GM23248 (cell line): ENCODE measurements around the gene OR4D5. TPM values are rescaled to one million over a fixed set of nuclear protein-coding genes. Genes with fewer than 3 reads are reported as not detected.

Experiments used
- DNase-seq: peaks from one replicate; pipeline ENCODE4 v3.0.0-alpha.2; 2015
- H2AFZ ChIP-seq: fragments of 200-600 bp; sonication (generic); 2 replicates; pipeline ENCODE4 v1.6.1; 2016; ENCODE audit warnings: antibody characterized with exemption
- H3F3A ChIP-seq: fragments of 200-600 bp; sonication (generic); 2 replicates; pipeline ENCODE4 v1.6.1; 2016; ENCODE audit warnings: mild to moderate bottlenecking, antibody characterized with exemption, mixed run types; ENCODE audit not compliant: insufficient read depth
- H3K27ac ChIP-seq: fragments of 200-600 bp; sonication (generic); 2 replicates; pipeline ENCODE4 v1.5.1; 2016; ENCODE audit warnings: mild to moderate bottlenecking
- H3K27me3 ChIP-seq: fragments of 200-600 bp; sonication (generic); replicated peaks from 2 replicates; pipeline ENCODE4 v1.6.1; 2016; ENCODE audit warnings: mild to moderate bottlenecking; ENCODE audit not compliant: insufficient read depth
- H3K36me3 ChIP-seq: fragments of 200-600 bp; sonication (generic); 2 replicates; pipeline ENCODE4 v1.6.1; 2016; ENCODE audit warnings: low read depth, mild to moderate bottlenecking
- H3K4me1 ChIP-seq: fragments of 200-600 bp; sonication (generic); 2 replicates; pipeline ENCODE4 v1.6.1; 2016; ENCODE audit warnings: mild to moderate bottlenecking; ENCODE audit not compliant: insufficient read depth
- H3K4me2 ChIP-seq: fragments of 200-600 bp; sonication (generic); one replicate; pipeline ENCODE4 v1.6.1; 2016; ENCODE audit warnings: mild to moderate bottlenecking; ENCODE audit not compliant: unreplicated experiment
- H3K4me3 ChIP-seq: fragments of 200-600 bp; sonication (generic); 2 replicates; pipeline ENCODE4 v1.5.1; 2016; ENCODE audit warnings: mild to moderate bottlenecking
- H3K79me2 ChIP-seq: fragments of 200-600 bp; sonication (generic); 2 replicates; pipeline ENCODE4 v1.6.1; 2016; ENCODE audit warnings: mild to moderate bottlenecking; ENCODE audit not compliant: insufficient read depth
- H3K9ac ChIP-seq: fragments of 200-600 bp; sonication (generic); 2 replicates; pipeline ENCODE4 v1.6.1; 2016; ENCODE audit warnings: mild to moderate bottlenecking
- H3K9me2 ChIP-seq: fragments of 200-600 bp; sonication (generic); 2 replicates; pipeline ENCODE4 v1.6.1; 2016; ENCODE audit warnings: mixed run types, mild to moderate bottlenecking, moderate library complexity; ENCODE audit not compliant: insufficient read depth
- H3K9me3 ChIP-seq: fragments of 200-600 bp; sonication (generic); one replicate; pipeline ENCODE4 v1.6.1; 2017; ENCODE audit warnings: low read depth
- H4K20me1 ChIP-seq: fragments of 200-600 bp; sonication (generic); 2 replicates; pipeline ENCODE4 v1.6.0; 2016; ENCODE audit not compliant: insufficient read depth
- EZH2 ChIP-seq: fragments of 200-600 bp; sonication (generic); IDR thresholded peaks from 2 replicates; pipeline ENCODE4 v1.6.1; 2018; ENCODE audit warnings: antibody characterized with exemption, mild to moderate bottlenecking; ENCODE audit not compliant: insufficient read depth, poor library complexity, severe bottlenecking
- EZH2phosphoT487 ChIP-seq: fragments of 200-600 bp; sonication (generic); IDR thresholded peaks from 2 replicates; pipeline ENCODE4 v1.6.1; 2018; ENCODE audit warnings: antibody characterized with exemption, moderate library complexity, mild to moderate bottlenecking, low read depth; ENCODE audit not compliant: insufficient read depth
- WGBS, 2 experiments: methylation state at CpG; one replicate each; pipeline ENCODE4 v1.1.6; 2015 to 2017; ENCODE audit warnings: low lambda C conversion rate in 2 of 2, low coverage in 1 of 2; ENCODE audit errors: missing lambda C conversion rate in 2 of 2; 5-methylcytosine and 5-hydroxymethylcytosine counted together
- in situ Hi-C: fragments of 300-500 bp; cut with MboI; formaldehyde crosslinking; loops from 2 replicates; pipeline ENCODE4 v1.15.0; 2020
- polyA plus RNA-seq: library from polyadenylated mRNA; unstranded; fragments of >200 nt; fragmentation: Nextera tagmentation; extraction: Ambion mirVana; gene quantifications from 2 replicates; pipeline ENCODE4 v1.2.1, GENCODE V29; 2016
- total RNA-seq: library from RNA; depleted of rRNA; stranded (reverse); fragments of >200 nt; shearing (Covaris generic); gene quantifications from 2 replicates; pipeline ENCODE4 v1.2.3, GENCODE V29; 2014

The OR4D5 gene
- total and polyA plus RNA-seq, 2 experiments from 2014 or later, result not detected

- TF ChIP-seq EZH2 (no peak), EZH2phosphoT487 (no peak)
- Histone ChIP-seq H3K4me1 (no peaks in the 10 kb centered on the region), H3K36me3 (no peaks in the 10 kb centered on the region), H3F3A (no peaks in the 10 kb centered on the region), H3K9ac (no peak within 1 kb of the TSS), H3K27ac (no peak within 1 kb of the TSS), H4K20me1 (no peaks in the 10 kb centered on the region), H3K9me3 (no peaks in the 10 kb centered on the region), H3K4me2 (no peak within 1 kb of the TSS), H3K9me2 (no peaks in the 10 kb centered on the region), H2AFZ (no peak within 1 kb of the TSS), H3K79me2 (no peaks in the 10 kb centered on the region), H3K27me3 (peaks cover 3% of the 10 kb centered on the region; the same call in 1 of the 2 replicates), H3K4me3 (no peak within 1 kb of the TSS)
- in situ Hi-C loops, result no loop called here
- WGBS, 2 experiments, result 31 to 38% methylated on average over 3 of the region's 3 CpGs
- DNase-seq, result no peak
Observed at GRCh38 chr11:123943738-123944137, 4.3 kb downstream of the OR4D5 start, which contains the start of gene OR6T1. Gene OR6T1 (minus strand): TSS chr11:123943838. CDS start chr11:123943838, 0 bp downstream.

DNA sequence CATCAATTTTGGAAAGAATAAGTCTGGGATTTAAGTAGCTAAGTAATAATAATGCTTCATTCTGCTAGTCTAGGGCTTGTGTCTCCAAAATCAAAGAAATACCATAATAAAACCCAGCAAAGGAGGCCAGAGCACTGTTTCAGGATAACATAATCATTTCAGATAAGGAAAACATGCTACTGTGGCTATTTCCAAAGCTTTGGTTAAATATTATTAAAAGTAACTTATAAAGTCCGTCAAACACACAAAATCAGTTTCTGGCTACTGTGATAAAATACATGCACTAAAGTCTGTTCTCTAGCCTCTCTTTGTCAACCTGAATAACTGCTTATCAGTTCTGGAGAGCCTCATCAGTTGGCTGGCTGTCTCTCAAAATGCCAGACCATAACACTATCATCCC lies 5.7 kb downstream of the OR4D5 start:
- Histone ChIP-seq H3K4me1 (no peaks in the 10 kb centered on the region), H4K20me1 (no peaks in the 10 kb centered on the region), H3K27ac (no peak overlapping the region), H3K4me3 (no peak overlapping the region), H3K27me3 (peaks cover 4% of the 10 kb centered on the region; the same call in 1 of the 2 replicates), H3F3A (no peaks in the 10 kb centered on the region), H3K9me2 (no peaks in the 10 kb centered on the region), H3K9ac (no peak overlapping the region), H3K36me3 (no peaks in the 10 kb centered on the region), H3K9me3 (no peaks in the 10 kb centered on the region), H2AFZ (no peak overlapping the region), H3K4me2 (no peak overlapping the region), H3K79me2 (no peaks in the 10 kb centered on the region)
- no peak for DNase-seq
- in situ Hi-C loops, result no loop called here
- WGBS, 2 experiments, result 32 to 40% methylated on average over 1 of the region's 1 CpG
- TF ChIP-seq EZH2phosphoT487, result no peak
- no peak for TF ChIP-seq EZH2

DNA sequence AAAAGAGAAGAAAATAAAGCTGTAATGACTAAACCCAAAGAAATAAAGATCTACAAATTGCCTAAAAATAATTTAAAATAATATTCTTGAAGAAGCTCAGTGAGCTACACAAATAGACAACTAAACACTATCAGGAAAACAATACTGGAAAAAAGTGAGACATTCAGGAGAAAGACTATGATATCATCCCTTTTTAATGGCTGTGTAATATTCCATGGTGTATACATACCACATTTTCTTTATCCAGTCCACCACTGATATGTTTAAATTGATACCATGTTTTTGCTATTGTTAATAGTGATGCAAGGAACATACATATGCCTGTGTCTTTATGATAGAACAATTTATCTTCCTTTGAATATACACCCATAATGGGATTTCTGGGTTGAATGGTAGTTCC lies 17.3 kb downstream of the OR4D5 start:
- TF ChIP-seq EZH2 (no peak), EZH2phosphoT487 (no peak)
- peaks cover 3% of the 10 kb centered on the region; the same call in 1 of the 2 replicates for H3K27me3 ChIP-seq
- H3K4me1 ChIP-seq, result no peaks in the 10 kb centered on the region
- no peaks in the 10 kb centered on the region for H4K20me1 ChIP-seq
- DNase-seq, result no peak
- in situ Hi-C loops, result no loop called here
- no peaks in the 10 kb centered on the region for H3K9me3 ChIP-seq
- H3K27ac ChIP-seq, result no peak overlapping the region
- no peak overlapping the region for H3K4me3 ChIP-seq
- no peaks in the 10 kb centered on the region for H3K9me2 ChIP-seq
- no peak overlapping the region for H3K9ac ChIP-seq
- no peaks in the 10 kb centered on the region for H3K79me2 ChIP-seq
- no peaks in the 10 kb centered on the region for H3K36me3 ChIP-seq
- no peak overlapping the region for H2AFZ ChIP-seq
- no peak overlapping the region for H3K4me2 ChIP-seq
- no peaks in the 10 kb centered on the region for H3F3A ChIP-seq

- Histone ChIP-seq H3K9me2 (no peaks in the 10 kb centered on the region), H2AFZ (no peak overlapping the region), H3K4me1 (peaks cover 14% of the 10 kb centered on the region), H3K4me2 (no peak overlapping the region), H3K79me2 (no peaks in the 10 kb centered on the region), H4K20me1 (no peaks in the 10 kb centered on the region), H3K4me3 (no peak overlapping the region; the same call in 1 of the 2 replicates), H3K9me3 (no peaks in the 10 kb centered on the region), H3F3A (peaks cover 13% of the 10 kb centered on the region), H3K36me3 (no peaks in the 10 kb centered on the region), H3K9ac (no peak overlapping the region), H3K27ac (peak overlapping the region; percentile 23; the same call in 1 of the 2 replicates), H3K27me3 (no peaks in the 10 kb centered on the region)
- in situ Hi-C loops, result no loop called here
- no peak for TF ChIP-seq EZH2phosphoT487
- no peak for TF ChIP-seq EZH2
- 0 to 4% methylated on average over 1 of the region's 1 CpG for WGBS, 2 experiments
- DNase-seq, result peak; percentile 91
Observed at GRCh38 chr11:123973816-123974215, 34.4 kb downstream of the OR4D5 start.
